ENCODE results near the gene PARP9.
A peak's percentile ranks its signal among the peaks of the same experiment; 100 is the strongest.

Gene PARP9

DNA sequence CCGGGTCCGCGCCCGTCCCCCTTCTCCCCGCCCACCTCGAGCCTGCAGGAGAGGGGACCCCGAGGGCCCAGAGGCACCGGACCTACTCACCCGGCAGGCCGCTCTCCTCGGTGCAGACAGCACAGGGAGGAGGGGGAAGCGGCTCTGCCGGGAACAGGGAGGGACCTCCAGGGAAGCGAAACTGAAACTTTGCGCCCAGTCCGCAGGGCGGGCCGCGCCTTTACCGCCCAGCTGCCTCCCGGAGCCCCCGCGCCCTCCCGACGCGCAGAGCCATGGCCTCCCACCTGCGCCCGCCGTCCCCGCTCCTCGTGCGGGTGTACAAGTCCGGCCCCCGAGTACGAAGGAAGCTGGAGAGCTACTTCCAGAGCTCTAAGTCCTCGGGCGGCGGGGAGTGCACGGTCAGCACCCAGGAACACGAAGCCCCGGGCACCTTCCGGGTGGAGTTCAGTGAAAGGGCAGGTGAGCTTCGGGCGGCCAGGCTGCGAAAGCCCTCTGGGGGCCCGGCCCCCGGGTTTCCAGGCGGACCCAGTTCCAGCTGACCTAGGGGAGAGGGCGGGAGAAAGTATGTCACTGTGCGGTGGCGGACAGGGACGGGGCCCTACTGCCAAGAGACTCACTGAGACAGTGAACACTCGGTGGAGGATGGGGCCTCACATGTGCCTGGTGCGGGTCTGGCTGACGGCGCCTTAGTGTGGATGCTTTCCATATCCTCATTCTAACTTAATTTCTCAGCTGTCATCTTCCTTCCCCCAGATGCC is at the start of gene PARP9, which contains the start of gene DTX3L:
PARP9 (minus strand) TSS at position 146 of the 758 bp plus-strand sequence. CDS start 4,680 bp downstream, outside the sequence.
DTX3L (plus strand) TSS at position 184 of the 758 bp plus-strand sequence; CDS start at position 273, 89 bp downstream.
- peak; percentile 70 for DNase-seq

DNA sequence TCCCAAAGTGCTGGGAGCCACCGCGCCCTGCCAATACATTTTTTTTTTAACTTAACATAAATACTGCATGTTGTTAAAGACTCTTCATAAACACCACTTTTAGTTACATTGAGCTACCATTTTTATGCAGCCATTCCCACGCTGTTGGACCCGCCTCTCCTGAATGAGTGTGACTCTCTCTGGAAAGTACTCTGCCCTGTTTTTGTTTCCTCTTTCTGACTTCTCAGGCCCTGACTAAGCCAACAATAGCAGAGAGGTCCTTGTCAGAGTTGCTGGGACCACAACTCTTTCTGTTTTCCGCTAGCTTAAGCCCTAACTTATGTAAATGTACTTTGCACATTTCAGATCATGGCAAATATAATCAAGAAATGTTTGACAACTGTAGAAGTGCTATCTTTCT is 48.6 kb upstream of the PARP9 start:
- no peak for DNase-seq

DNA sequence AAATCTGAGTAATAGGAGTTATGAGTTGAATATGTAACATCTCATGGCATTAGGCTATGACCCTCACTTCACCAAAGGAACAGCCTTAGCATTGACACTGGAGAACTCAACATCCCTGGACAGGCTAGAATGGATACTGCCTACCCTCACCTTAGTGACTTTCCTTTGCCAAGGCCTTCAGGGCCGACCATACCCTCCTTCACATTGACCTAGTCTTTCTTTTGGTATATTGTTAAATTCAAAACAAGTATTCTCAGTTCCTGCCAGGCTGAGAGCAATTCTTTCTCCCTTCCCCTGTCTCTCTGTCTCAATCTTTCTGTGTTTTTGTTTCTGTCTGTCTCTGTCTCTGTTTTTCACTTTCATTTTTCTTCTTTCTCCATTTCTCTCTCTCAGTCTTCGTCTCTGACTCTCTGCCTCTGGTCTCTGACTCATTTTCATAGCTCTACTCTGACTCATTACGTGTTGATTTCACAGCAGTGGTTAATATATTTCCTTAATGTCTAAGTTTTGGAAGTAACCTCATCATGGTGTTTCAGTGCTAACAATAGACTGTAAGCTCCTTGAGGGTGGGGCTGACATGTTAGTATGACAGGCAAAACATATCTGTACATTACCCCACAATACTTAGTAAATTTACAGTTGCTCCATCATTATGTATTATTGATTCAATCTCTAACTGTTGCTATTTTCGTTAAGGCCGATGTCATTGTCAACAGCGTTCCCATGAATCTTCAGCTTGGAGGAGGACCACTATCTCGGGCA is 45.9 kb upstream of the PARP9 start:
- DNase-seq: no peak

DNA sequence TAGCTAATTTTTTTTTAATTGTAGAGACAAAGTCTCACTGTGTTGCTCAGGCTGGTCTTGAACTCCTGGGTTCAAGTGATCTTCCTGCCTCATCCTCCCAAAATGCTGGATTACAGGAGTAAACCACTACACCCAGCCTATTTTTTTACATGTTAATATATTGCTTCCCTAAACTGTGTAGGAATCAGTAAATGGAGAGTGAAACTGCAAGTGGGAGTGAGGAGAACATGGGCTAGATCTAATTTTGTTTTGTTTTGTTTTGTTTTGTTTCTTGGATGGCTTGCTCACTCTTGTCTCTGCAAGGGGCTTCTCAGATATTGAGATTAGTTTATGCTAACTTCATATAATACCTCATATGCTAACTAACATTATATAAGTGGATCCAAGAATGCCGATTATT is 44.8 kb upstream of the PARP9 start:
- DNase-seq: no peak

DNA sequence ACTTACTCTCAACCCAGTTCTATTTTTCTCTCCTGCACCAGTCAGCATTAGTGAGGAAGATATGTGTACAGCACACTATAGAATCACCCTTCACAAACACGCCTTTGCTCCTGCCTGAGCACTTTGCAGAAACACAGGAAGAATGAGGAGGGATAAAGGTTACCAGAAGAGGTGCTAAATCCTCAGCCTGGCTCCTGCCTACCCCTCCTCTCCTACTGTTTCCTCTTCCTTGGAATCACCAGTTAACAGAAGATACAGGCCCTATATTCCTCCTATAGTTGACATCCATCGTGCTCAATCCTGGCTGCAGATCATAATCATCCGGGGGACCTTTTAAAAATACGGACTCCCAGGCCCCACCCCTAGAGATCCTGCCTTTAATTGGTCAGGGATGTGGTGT is 42.2 kb upstream of the PARP9 start:
- no peak for DNase-seq

DNA sequence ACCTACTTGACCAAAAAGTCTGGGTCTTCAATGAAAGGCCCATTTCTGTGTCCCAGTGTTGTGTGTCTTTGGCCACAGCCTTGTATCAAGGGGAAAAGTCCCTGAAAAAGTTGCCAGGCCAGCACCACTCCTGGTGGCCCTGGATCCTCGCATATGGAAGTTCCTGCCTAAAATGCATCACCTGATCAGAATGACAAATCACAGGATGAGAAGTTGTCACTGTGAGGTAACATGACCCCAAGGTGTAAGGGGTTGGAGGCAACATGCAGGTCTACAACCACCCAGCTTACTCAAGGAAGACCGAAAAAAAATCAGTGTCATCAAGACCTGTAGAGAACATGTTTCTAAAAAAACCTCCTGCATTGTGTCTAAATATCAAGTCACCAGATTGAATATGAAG is 39.0 kb upstream of the PARP9 start:
- no peak for DNase-seq

DNA sequence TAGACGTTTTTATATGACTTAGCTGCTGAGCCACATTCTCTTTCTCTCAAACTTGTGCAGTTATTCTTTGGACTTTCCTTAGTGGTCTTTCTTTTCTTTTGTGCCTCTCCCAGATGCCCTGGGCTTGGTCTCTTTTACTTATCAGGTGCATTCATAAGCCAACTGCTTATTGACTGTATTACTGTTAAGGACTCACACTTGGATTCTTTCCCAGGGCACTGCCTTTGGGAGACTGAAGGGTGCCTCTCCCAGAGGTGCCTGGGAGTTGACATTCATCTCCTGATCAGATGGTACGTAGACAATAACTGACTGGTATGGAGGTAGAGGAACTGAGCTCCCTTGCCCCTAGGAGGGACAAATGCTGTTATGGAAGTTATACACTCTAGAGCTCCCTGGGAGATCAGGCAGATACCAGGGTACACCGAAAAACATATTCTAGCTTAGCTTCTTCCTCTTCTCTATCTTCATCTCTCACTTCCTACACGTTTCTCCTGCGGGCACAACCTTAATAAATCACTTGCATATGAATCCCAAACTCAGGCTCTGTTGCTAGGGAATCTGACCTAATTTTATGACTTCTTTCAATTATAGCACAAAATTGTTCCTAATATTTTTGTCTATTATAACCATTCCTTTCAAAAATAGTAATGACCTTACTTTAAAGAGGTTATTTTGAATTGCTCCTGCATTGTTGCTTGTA is 38.1 kb upstream of the PARP9 start:
- no peak for DNase-seq

DNA sequence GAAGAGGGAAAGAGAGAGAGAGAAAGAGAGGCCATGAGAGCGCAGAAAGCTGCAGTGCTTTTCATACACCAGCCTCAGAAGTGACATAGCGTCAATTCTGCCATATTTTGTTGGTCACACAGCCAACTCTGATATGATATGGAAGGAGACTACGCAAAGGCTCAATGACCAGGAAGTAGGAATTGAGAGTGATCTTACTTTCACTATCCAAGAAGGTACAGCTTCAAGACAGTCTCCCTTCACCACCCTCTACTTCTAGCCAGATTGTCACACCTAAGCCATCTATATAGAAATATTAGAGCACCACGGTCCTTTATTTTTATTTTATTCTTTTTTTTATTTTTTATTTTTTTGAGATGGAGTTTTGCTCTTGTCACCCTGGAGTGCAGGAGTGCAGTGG is 34.5 kb upstream of the PARP9 start:
- no peak for DNase-seq

DNA sequence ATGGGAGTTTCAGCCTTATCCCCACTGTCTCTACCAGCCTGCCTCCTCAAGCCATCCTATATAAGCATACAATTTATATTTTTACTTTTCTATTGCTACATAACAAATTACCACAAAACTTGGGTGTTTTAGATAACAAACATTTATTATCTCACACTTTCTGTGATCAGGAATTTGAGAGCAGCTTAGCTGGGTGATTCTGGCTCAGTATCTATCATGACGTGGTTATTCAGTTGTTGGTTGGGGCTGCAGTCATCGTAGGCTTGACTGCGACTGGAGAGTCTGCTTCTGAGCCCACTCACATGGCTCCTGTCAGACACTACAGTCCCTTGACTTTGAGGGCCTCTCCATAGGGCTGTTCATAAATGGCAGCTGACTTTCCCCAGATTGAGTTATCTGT is 34.1 kb upstream of the PARP9 start:
- DNase-seq: no peak

DNA sequence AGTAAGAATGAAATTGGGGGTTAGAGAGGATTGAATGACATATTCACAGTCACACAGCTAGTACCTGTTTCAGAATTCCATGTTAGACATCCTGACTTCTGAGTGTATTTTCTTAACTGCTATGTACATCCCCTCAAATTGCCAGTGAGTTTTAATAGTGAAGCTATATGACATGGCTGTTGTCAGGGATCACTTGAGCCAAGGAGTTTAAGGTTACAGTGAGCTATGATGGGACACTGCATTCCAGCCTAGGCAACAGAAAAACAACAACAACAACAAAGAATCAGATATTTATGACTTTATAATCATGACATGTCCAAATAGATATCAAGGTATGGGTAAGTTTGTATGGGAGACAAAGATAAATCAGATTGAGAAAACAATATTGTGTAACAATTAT is 29.9 kb upstream of the PARP9 start:
- no peak for DNase-seq

DNA sequence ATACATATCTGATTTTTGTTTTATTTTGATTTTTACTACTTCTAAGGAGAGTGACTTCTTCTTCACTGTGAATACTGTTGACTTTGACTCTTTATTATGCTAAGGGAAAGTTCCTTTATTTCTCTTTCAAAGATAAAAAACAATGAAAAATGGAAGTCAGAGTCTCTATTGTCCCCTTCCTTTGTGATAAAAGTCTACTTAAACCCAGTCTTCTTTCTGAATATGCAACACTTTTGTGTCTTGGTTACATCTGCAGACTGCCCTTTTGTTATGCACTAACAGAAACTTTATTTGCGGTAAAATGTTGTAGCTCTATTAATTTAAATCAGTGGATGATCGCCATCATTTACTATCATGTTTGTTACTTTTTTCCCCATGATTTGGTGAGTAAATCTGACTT is 26.5 kb upstream of the PARP9 start:
- DNase-seq: no peak

DNA sequence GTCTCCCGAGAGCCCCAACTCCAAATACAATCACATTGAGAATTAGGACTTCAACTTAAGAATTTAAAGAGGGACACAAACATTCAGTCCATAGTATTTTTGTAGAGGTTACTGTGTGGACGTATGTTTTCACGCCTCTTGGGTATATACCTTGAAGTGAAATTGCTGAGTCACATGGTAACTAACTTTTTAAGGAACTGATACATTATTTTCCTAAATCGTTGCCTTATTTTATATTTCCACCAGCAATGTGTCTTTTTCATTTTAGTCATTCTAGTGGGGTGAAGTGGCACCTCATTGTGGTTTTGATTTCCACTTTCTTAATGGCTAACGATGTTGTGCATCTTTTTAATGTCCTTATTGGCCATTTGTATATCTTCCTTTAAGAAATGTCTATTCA is 25.2 kb upstream of the PARP9 start:
- no peak for DNase-seq

DNA sequence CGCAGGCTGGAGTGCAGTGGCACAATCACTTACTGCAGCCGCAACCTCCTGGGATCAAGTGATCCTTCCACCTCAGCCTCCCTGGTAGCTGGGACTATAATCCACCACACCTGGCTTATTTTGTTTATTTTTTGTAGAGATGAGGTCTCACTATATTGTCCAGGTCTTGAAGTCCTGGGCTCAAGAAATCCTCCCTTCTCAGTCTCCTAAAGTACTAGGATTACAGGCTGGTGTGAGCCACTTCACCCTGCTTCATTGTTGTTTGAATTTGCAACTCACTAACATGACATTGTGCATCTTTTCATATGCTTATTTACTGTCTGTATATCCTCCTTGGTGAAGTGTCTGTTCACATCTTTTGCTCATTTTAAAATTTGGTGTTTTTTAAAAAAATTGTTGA is 23.5 kb upstream of the PARP9 start:
- DNase-seq: no peak

DNA sequence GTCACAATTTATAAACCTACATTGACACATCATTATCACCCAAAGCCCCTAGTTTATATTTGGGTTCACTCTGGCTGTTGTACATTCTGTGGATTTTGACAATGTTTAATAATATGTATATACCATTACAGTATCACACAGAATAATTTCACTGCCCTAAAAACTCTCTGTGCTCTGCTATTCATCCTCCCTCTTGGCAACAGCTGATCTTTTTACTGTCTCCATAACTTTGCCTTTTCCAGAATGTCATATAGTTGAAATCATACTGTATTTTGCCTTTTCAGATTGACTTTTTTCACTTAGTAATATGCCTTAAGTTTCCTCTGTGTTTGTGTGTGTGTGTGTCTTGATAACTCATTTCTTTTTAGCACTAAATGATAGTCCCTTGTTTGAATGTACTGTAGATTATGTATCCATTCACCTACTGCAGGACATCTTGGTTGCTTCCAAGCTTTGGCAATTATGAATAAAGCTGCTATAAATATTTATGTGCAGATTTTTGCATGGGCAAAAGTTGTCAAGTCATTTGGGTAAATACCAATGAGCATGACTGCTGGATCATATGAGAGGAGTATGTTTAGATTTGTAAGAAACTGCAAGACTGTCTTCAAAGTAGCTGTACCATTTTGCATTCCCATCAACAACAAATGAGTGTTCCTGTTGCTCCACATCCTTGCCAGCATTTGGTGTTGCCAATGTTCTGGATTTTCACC is 22.8 kb upstream of the PARP9 start:
- no peak for DNase-seq

DNA sequence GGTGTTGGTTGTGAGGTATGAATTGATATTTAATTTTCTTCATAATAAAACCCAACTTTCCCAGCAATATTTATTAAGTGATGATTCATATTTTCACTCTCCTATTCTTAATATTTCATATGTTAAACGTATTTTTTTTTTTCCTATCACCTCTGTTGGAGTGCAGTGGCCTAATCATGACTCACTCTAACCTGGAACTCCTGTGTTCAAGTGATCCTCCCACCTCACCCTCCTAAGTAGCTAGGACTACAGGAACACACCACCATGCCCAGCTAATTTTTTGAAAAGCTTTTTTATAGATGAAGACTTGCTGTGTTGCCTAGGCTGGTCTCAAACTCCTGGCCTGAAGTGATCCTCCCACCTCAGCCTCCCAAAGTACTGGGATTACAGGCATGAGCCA is 22.0 kb upstream of the PARP9 start:
- no peak for DNase-seq

DNA sequence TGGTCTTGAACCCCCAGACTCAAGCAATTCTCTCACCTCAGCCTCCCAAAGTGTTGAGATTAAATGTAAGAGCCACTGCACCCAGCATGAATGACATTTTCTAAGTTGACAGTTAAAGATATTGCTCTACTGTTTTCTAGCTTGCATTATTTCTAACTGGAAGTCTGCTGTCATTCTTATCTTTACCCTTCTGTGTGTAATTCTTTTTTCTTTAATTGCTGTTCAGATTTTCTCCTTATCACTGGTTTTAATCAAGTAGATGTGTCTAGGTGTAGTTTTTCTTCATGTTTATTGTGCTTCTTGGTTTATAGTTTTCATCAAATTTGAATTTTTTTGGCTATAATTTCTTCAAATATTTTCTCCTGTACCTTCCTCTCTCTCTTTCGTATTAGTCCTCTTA is 18.3 kb upstream of the PARP9 start:
- DNase-seq: no peak

DNA sequence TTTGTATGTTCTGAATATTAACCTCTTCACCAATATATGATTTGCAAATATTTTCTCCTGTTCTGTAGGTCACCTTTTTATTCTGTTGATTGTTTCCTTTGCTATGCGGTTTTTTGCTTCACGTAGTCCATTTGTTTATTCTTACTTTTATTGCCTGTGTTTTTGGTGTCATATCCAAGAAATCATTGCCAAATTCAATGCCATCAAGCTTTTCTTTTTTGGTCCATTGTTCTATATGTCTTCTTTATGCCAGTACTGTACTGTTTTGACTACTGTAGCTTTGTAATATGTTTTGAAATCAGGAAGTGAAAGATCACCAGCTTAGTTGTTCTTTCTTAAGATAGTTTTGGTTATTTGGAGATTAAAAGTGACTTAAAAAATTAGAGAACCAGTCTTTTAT is 17.5 kb upstream of the PARP9 start:
- DNase-seq: no peak

DNA sequence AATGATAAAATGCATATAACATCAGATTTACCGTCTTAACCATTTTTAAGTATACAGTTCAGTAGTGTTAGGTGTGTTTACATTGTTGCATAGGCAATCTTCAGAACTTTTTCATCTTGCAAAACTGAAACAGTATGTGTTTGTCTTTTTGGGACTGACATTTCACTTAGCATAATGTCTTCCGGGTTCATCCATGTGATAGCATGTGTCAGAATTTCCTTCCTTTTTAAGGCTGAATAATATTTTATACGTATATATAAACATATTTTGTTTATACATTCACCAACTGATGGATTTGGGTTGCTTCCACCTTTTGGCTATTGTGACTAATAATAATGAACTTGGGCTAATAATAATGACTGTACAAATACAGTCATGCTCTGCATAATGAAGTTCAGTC is 16.4 kb upstream of the PARP9 start:
- DNase-seq: no peak

DNA sequence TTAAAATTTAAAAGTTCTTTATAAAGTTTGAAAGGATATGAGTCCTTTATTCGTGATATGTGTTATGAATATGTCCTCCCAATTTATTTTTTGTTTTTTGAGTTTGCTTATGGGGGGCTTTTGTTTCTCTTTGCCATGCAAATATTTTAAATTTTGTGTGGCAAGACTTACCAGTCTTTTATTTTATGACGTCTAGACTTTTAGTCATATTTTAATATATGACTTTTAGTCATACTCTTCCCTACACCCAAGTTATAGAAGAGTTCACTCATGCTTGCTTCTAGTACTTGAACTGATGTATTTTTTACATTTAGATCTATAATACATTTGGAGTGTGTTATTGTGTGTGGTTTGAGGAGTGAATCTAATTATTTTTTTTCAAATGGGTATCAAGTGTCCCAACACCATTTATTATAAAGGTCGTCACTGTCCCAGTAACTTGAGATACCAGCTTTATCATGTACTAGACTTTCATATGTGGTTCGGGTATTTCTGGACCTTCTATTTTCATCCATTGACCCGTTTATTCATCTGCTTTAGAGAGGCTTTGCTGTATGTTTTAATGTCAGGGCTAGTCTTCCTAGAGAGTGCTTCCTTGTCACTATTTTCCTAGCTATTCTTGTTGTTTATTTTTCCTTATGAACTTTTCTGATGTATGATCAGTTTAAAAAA is 14.1 kb upstream of the PARP9 start:
- no peak for DNase-seq

DNA sequence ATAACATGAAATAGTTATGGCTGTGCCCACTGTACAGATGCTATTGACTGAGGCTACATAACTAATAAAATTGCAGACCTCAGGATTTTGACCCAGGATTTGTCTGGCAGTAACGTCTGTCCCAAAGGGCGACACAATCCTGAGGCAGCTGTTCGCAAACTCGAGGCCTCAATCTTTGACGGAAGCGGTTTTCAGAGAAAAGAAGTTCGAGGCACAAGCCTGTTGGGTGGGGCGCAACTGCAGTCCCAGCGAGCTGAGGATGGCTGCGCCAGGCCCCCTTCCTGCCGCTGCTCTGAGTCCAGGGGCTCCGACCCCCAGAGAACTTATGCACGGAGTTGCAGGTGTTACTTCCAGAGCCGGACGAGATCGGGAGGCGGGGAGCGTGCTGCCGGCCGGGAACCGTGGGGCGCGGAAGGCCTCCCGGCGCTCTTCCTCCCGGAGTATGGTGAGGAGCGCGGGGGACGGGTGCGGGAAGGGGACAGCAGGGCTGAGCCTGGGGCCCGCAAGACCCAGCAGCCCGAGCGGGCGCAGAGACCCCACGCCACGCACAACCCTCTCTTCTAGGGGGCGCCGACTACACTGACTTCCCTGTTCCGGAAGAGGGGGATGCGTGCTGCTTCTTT is 13.4 kb upstream of the PARP9 start, which contains the start of gene PARP15:
PARP15 (plus strand) TSS at position 242 of the 623 bp plus-strand sequence; CDS start at position 260, 18 bp downstream.
- peak; percentile 31 for DNase-seq

DNA sequence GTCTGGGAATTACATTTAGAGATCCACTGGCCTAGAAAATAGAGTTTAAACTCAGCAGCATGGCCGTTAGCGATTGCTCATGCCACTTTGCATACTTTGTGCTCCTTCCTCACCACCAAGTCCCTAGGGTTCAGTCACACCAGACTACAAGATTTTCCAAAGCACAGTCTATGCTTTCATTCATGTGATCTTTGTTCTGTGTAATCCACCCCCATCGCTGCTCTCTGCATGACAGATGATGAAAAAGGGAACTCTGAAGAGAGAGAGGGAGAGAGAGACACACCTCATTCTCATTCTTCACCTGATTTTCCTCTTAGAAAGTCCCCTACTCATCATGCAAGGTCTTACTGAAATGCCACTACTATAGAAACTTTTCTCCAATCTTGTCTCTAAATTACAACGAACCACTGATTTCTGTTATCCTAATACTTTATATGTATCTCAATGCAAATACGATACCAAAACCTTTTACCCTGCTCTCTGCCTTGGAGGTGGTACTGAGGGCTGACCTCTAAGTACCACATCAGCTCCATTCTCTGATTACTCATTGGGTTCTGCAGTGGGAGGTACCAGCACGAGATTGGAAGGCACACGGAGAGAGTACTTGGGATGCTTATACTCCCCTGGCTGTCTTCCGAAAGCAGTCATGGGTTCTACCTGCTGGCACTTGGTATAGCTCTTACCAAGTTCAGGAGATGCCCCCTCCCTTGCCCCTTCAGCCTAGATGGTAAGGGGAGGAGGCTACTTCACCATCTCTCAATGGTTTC is 12.3 kb upstream of the PARP9 start:
- peak; percentile 22 for DNase-seq

Data from stimulated activated CD4-positive, alpha-beta T cell treated with anti-CD3 and anti-CD28 coated beads, Interleukin-4, amount 100 ng/mL, for 1 hour (primary cell).